Measurements from ENCODE around the gene TCF7L2. TPM values are rescaled to one million over a fixed set of nuclear protein-coding genes. Genes with fewer than 3 reads are reported as not detected.

The TCF7L2 gene
- total and polyA plus RNA-seq, 9 of the 15 experiments (the other 6 are each of a cell fraction or from before 2014, with no cell fraction given): 0.32 to 2.8 (median 0.92) TPM

DNA sequence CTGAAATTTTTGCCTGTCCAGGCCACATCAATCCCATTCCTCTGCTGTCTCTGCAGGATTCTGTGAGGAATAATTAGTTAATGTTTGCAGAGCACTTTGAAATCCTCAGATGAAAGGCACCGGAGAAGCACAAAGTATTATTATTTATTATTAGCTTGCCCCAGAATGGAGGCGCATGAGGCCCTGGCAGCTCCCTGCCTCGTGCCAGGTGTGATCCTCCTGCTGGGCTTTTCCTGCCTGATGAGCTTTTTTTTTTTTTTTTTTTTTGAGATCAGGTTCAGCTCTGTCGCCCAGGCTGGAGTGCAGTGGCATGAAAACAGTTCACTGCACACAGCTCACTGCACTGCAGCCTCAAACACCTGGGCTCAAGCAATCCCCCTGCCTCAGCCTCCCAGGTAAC is 65.2 kb downstream of the TCF7L2 start:
- ATAC-seq (no peak), DNase-seq (ENCODE audit: extremely low read depth in 1 of 4, low spot score in 3 of 4) (no peak), FAIRE-seq (no peak)
- no peaks in the 10 kb centered on the region; a peak in 1 of 5 replicates for H3K4me1 ChIP-seq (replicated peaks in 1 of 2; ENCODE audit: control insufficient read depth in 2 of 2, insufficient read depth in 2 of 2, low read length in 2 of 2)
- CTCF ChIA-PET (ENCODE audit: low intra/inter-chr PET ratio): no interaction called here
- H3K9me1 ChIP-seq (ENCODE audit: control insufficient read depth, insufficient read depth, low read length): no peaks in the 10 kb centered on the region
- TF ChIP-seq BMI1 (IDR thresholded peaks at IDR 0.05; ENCODE audit: low read length) (no peak), HDGF (IDR thresholded peaks at IDR 0.05) (no peak), POLR2H (tag; IDR thresholded peaks at IDR 0.05; ENCODE audit: low read depth) (no peak), SMARCA5 (IDR thresholded peaks at IDR 0.05) (no peak), PRMT5 (CRISPR knock-in tag; IDR thresholded peaks at IDR 0.05) (no peak), ZNF384 (IDR thresholded peaks at IDR 0.05; ENCODE audit: low read depth, low read length) (no peak)
- TF ChIP-seq, protein P1, sequence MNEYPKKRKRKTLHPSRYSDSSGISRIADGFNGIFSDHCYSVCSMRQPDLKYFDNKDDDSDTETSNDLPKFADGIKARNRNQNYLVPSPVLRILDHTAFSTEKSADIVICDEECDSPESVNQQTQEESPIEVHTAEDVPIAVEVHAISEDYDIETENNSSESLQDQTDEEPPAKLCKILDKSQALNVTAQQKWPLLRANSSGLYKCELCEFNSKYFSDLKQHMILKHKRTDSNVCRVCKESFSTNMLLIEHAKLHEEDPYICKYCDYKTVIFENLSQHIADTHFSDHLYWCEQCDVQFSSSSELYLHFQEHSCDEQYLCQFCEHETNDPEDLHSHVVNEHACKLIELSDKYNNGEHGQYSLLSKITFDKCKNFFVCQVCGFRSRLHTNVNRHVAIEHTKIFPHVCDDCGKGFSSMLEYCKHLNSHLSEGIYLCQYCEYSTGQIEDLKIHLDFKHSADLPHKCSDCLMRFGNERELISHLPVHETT (CRISPR knock-in tag; conservative IDR thresholded peaks at IDR 0.05 in 1 of 2, IDR thresholded peaks at IDR 0.05 in 1 of 2): no peak
- TF ChIP-seq, protein P2, sequence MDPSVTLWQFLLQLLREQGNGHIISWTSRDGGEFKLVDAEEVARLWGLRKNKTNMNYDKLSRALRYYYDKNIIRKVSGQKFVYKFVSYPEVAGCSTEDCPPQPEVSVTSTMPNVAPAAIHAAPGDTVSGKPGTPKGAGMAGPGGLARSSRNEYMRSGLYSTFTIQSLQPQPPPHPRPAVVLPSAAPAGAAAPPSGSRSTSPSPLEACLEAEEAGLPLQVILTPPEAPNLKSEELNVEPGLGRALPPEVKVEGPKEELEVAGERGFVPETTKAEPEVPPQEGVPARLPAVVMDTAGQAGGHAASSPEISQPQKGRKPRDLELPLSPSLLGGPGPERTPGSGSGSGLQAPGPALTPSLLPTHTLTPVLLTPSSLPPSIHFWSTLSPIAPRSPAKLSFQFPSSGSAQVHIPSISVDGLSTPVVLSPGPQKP (CRISPR knock-in tag; IDR thresholded peaks at IDR 0.05): no peak
- TF ChIP-seq, protein P3, sequence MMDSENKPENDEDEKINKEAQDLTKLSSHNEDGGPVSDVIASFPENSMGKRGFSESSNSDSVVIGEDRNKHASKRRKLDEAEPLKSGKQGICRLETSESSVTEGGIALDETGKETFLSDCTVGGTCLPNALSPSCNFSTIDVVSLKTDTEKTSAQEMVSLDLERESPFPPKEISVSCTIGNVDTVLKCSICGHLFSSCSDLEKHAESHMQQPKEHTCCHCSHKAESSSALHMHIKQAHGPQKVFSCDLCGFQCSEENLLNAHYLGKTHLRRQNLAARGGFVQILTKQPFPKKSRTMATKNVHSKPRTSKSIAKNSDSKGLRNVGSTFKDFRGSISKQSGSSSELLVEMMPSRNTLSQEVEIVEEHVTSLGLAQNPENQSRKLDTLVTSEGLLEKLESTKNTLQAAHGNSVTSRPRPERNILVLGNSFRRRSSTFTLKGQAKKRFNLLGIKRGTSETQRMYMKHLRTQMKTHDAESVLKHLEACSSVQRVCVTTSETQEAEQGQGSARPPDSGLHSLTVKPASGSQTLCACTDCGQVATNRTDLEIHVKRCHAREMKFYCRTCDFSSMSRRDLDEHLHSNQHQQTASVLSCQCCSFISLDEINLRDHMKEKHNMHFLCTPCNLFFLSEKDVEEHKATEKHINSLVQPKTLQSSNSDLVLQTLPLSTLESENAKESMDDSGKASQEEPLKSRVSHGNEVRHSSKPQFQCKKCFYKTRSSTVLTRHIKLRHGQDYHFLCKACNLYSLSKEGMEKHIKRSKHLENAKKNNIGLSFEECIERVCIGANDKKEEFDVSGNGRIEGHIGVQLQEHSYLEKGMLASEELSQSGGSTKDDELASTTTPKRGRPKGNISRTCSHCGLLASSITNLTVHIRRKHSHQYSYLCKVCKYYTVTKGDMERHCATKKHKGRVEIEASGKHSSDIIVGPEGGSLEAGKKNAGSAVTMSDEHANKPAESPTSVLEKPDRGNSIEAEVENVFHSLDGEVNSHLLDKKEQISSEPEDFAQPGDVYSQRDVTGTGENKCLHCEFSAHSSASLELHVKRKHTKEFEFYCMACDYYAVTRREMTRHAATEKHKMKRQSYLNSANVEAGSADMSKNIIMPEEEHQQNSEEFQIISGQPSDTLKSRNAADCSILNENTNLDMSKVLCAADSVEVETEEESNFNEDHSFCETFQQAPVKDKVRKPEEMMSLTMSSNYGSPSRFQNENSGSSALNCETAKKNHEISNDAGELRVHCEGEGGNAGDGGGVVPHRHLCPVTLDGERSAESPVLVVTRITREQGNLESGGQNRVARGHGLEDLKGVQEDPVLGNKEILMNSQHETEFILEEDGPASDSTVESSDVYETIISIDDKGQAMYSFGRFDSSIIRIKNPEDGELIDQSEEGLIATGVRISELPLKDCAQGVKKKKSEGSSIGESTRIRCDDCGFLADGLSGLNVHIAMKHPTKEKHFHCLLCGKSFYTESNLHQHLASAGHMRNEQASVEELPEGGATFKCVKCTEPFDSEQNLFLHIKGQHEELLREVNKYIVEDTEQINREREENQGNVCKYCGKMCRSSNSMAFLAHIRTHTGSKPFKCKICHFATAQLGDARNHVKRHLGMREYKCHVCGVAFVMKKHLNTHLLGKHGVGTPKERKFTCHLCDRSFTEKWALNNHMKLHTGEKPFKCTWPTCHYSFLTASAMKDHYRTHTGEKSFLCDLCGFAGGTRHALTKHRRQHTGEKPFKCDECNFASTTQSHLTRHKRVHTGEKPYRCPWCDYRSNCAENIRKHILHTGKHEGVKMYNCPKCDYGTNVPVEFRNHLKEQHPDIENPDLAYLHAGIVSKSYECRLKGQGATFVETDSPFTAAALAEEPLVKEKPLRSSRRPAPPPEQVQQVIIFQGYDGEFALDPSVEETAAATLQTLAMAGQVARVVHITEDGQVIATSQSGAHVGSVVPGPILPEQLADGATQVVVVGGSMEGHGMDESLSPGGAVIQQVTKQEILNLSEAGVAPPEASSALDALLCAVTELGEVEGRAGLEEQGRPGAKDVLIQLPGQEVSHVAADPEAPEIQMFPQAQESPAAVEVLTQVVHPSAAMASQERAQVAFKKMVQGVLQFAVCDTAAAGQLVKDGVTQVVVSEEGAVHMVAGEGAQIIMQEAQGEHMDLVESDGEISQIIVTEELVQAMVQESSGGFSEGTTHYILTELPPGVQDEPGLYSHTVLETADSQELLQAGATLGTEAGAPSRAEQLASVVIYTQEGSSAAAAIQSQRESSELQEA (IDR thresholded peaks at IDR 0.05; ENCODE audit: low read depth): no peak
- no peaks in the 10 kb centered on the region for H3K36me3 ChIP-seq (ENCODE audit: control insufficient read depth, insufficient read depth, low read length)
- POLR2A ChIA-PET: interaction anchor here (0.9 kb wide), 1 partner anchor 11 kb away, joined by 4 read pairs; no protein-coding TSS in a partner anchor
- H3K9me3 ChIP-seq (replicated peaks; ENCODE audit: control insufficient read depth, insufficient read depth, low read depth, low read length): no peaks in the 10 kb centered on the region
- no peak overlapping the region for H3K4me3 ChIP-seq
- intact Hi-C loops (cut with micrococcal nuclease): no loop called here
- H3K27me3 ChIP-seq (ENCODE audit: control insufficient read depth in 2 of 2, insufficient read depth in 2 of 2, low read length in 2 of 2): peaks cover 0 to 14% of the 10 kb centered on the region in 2 experiments; a peak in 2 of 5 replicates
- no peak overlapping the region for H3K4me2 ChIP-seq (ENCODE audit: insufficient read depth, low read length)
- no peak overlapping the region for H3K9ac ChIP-seq (ENCODE audit: insufficient read depth in 1 of 2, low read depth in 2 of 2, low read length in 2 of 2)
- in situ Hi-C loops (cut with MboI): no loop called here
- H3K27ac ChIP-seq (ENCODE audit: extremely low read depth, low read depth, low read length): no peak overlapping the region
- H2AFZ ChIP-seq (ENCODE audit: low read depth, low read length): no peak overlapping the region
- no TSS peak for BruUV-seq (replicated peaks)
- H3K79me2 ChIP-seq (ENCODE audit: control insufficient read depth, insufficient read depth, low read length): no peaks in the 10 kb centered on the region
- WGBS (ENCODE audit: insufficient coverage, low coverage, missing lambda C conversion rate): 42% methylated on average over 4 of the region's 4 CpGs
- no peaks in the 10 kb centered on the region; the same call in 1 of the 2 replicates for H4K20me1 ChIP-seq (replicated peaks; ENCODE audit: control insufficient read depth, insufficient read depth, low read length)
